GM13976 (cell line): ENCODE measurements around the gene CLEC3B.

ENCODE experiments used
- DNase-seq: peaks from one replicate; pipeline ENCODE4 v3.0.0; 2012; ENCODE audit warnings: low spot score
- in situ Hi-C: fragments of 300-500 bp; cut with MboI; formaldehyde crosslinking; loops from one replicate; pipeline ENCODE4 v1.12.0; 2022; ENCODE audit warnings: low sequenced_read_pairs, mixed read lengths, inconsistent platforms; ENCODE audit not compliant: unreplicated experiment
- TF ChIP-seq, protein P1 (sequence below): IDR thresholded peaks from 2 replicates; pipeline ENCODE4 v1.5.1; 2012; ENCODE audit warnings: borderline replicate concordance, mild to moderate bottlenecking; ENCODE audit not compliant: insufficient read depth; ENCODE audit errors: extremely low read depth, missing control alignments, control extremely low read depth

Gene CLEC3B

DNA sequence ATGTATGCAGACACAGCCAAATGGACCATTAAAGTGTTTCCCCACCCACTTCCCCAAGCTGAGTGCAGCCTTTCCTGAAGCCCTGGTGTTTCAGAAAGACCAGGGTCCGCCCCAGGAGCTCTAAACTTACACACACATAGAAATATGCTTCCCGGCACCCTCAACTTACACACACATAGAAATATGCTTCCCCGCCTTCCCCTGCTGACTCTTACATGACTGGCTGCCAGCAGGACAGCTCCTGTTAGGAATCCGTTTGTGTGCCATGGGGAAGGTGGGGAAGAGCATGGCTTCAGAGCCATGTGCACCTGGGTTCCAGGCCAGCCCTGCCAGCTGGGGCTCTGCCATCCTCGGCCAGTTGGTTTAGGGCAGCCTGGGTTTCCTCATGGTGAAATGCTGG, 3.6 kb downstream of the CLEC3B start:
- no peak for DNase-seq
- TF ChIP-seq, protein P1, sequence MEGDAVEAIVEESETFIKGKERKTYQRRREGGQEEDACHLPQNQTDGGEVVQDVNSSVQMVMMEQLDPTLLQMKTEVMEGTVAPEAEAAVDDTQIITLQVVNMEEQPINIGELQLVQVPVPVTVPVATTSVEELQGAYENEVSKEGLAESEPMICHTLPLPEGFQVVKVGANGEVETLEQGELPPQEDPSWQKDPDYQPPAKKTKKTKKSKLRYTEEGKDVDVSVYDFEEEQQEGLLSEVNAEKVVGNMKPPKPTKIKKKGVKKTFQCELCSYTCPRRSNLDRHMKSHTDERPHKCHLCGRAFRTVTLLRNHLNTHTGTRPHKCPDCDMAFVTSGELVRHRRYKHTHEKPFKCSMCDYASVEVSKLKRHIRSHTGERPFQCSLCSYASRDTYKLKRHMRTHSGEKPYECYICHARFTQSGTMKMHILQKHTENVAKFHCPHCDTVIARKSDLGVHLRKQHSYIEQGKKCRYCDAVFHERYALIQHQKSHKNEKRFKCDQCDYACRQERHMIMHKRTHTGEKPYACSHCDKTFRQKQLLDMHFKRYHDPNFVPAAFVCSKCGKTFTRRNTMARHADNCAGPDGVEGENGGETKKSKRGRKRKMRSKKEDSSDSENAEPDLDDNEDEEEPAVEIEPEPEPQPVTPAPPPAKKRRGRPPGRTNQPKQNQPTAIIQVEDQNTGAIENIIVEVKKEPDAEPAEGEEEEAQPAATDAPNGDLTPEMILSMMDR: no peak
- in situ Hi-C loops: loop anchor here (10.0 to 25.0 kb wide), 2 partner anchors 475 to 633 kb away; no protein-coding TSS in a partner anchor

DNA sequence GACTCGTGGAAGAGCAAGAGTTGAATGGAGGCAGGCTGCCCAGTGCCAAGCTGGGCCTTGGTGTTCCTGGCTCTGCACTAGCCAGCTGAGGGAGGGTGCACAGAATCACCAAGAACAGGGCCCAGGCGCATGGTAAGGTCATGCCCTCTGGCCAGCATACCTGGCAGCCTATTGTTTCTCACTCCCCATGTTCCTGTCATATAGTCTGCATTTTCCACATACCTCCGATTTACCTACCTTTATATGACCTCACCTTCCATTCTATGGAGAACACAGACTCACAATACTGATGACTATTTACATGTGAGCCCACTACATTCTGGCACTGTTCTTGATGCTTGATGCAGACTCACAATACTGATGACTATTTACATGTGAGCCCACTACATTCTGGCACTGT, 5.4 kb downstream of the CLEC3B start:
- TF ChIP-seq, protein P1: no peak
- in situ Hi-C loops: loop anchor here (10.0 to 25.0 kb wide), 2 partner anchors 473 to 631 kb away; no protein-coding TSS in a partner anchor
- DNase-seq: no peak

DNA sequence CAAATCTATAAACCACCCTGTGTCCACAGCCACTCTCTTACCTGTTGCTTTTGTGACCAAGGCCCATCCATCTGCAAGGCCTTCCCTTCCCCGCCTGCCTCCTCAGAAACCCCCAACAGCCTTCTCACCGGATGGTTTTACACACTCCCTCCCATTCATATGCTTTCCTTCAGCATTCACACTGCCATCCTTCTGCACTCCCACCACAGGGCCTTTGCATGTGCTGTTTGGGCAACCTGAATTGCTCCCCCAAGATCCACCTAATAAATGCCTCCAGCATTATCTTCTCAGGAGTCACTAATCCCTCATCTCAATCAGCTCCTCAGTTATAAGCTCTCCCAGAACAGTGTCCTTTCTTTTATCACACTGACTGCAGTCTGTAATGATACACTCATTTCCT, 6.0 kb downstream of the CLEC3B start:
- no peak for DNase-seq
- in situ Hi-C loops: loop anchor here (10.0 to 25.0 kb wide), 2 partner anchors 473 to 630 kb away; no protein-coding TSS in a partner anchor
- TF ChIP-seq, protein P1: no peak

DNA sequence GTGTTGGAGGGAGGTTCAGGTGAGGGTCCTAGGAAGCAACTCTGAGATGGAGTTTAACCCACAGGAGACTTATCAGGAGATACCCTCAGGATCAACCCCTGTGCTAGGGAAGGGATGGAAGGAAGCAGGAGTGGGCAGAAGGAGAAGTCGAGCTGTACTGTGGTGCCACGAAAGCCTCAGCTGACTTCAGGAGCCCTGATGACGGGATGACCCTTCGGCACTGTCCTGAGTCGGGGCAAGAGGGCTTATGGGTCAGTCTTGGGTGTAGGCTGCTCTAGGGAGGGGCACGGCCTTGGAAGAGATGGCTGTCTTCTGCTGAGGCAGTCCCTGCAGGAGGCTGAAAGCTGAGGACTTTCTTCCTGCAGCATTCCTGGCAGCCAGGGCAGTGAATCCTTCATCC, 7.7 kb downstream of the CLEC3B start:
- in situ Hi-C loops: loop anchor here (10.0 to 25.0 kb wide), 2 partner anchors 471 to 629 kb away; no protein-coding TSS in a partner anchor
- DNase-seq: no peak
- TF ChIP-seq, protein P1: no peak

DNA sequence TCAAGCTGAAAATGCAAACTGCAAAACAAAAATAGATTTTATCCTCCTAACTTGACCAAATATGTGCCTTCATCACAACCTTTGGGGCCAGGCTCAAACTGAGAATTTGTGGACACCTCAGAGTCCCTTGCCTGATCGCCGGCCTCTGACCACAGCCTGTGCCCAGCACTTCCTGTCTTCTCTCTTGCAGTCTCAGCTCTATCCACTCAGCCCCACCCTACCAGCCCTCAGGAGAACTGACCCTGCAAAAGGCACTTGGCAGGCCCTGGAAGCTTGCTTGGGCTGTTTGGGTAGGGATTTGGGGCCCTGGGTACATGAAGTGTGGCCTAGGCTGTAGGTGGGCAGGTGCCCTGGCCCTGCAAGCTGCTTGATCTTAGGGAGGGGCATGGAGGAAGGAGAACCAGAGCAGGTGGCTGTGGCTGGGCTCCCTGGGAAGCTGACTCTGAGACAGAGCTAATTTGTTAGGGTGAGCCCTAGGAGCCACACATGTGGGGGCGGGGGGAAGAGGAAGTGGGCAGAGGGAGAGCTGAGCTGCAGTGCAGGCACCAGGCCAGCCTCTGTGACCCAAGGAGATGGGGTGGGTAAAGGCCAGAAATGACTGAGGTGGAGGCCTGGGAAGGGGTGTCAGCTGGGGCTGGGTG, 8.6 kb downstream of the CLEC3B start:
- TF ChIP-seq, protein P1: no peak
- in situ Hi-C loops: loop anchor here (5.0 to 25.0 kb wide), 3 partner anchors 178 to 628 kb away; no protein-coding TSS in a partner anchor
- DNase-seq: peak; percentile 51

DNA sequence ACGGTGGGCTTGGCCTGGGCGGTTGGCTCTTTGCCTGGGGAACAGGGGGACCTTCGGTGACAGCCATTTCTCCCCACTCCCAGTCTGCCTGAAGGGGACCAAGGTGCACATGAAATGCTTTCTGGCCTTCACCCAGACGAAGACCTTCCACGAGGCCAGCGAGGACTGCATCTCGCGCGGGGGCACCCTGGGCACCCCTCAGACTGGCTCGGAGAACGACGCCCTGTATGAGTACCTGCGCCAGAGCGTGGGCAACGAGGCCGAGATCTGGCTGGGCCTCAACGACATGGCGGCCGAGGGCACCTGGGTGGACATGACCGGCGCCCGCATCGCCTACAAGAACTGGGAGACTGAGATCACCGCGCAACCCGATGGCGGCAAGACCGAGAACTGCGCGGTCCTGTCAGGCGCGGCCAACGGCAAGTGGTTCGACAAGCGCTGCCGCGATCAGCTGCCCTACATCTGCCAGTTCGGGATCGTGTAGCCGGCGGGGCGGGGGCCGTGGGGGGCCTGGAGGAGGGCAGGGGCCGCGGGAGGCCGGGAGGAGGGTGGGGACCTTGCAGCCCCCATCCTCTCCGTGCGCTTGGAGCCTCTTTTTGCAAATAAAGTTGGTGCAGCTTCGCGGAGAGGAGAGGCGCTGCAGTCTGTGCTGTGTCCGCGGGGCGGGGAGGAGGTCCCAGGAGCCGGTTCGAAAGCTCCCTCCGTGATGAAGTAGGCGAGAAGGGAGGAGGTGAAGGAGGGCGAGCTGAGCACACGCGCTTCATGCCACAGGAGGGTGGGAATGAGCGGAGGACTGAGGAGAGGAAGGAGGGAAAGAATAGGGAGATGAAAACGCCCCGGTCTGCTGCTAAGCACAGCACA, 9.6 kb downstream of the CLEC3B start:
- in situ Hi-C loops: loop anchor here (5.0 to 25.0 kb wide), 3 partner anchors 177 to 627 kb away; no protein-coding TSS in a partner anchor
- TF ChIP-seq, protein P1: no peak

More for the DNA sequence above, 9.6 kb downstream of the CLEC3B start:
- DNase-seq: no peak
